H7 (cell line): ENCODE measurements around the gene LTA4H. TPM values are rescaled to one million over a fixed set of nuclear protein-coding genes. Genes with fewer than 3 reads are reported as not detected.

Experiments used
- DNase-seq: peaks from one replicate; pipeline ENCODE4 v3.0.0; 2012
- H3K27me3 ChIP-seq: 2 replicates; pipeline ENCODE4 v1.6.0; 2011; ENCODE audit warnings: mild to moderate bottlenecking, low read length; ENCODE audit not compliant: control insufficient read depth, insufficient read depth
- H3K36me3 ChIP-seq: replicated peaks from 2 replicates; pipeline ENCODE4 v1.5.1; 2011; ENCODE audit warnings: low read length; ENCODE audit not compliant: control insufficient read depth, insufficient read depth
- H3K4me3 ChIP-seq: 2 replicates; pipeline ENCODE4 v1.5.1; 2011; ENCODE audit warnings: low read depth, mild to moderate bottlenecking, control low read depth, low read length, moderate library complexity; ENCODE audit not compliant: insufficient read depth
- total RNA-seq: library from RNA; depleted of rRNA; stranded (reverse); fragments of >200 nt; shearing (Covaris generic); gene quantifications from 2 replicates; pipeline ENCODE4 v1.2.3, GENCODE V29; 2014; rRNA removed

Gene LTA4H
- total RNA-seq, 1 experiment from 2014 or later, result 98.7 TPM

GRCh38 chr12:95955549-95956159 lies 79.7 kb downstream of the LTA4H start:
- Histone ChIP-seq H3K4me3 (no peak overlapping the region), H3K27me3 (no peaks in the 10 kb centered on the region; the same call in 1 of the 2 replicates), H3K36me3 (no peaks in the 10 kb centered on the region)
- peak; percentile 40 for DNase-seq

- no peak for DNase-seq
- no peak overlapping the region for H3K4me3 ChIP-seq
- no peaks in the 10 kb centered on the region; the same call in 1 of the 2 replicates for H3K27me3 ChIP-seq
- no peaks in the 10 kb centered on the region for H3K36me3 ChIP-seq
These were observed 82.4 kb downstream of the LTA4H start for GRCh38 chr12:95953000-95953399.

GRCh38 chr12:95951515-95951914 lies 83.9 kb downstream of the LTA4H start:
- Histone ChIP-seq H3K27me3 (no peaks in the 10 kb centered on the region), H3K4me3 (no peak overlapping the region), H3K36me3 (no peaks in the 10 kb centered on the region)
- no peak for DNase-seq

Other genes starting within 250 kb of the LTA4H start
- gene NTN4, start 244.8 kb downstream of the LTA4H start, total RNA-seq, result 1.2 and 1.4 TPM in 2 replicates
- gene SNRPF, start 176.6 kb downstream of the LTA4H start, total RNA-seq, result 33.2 and 33.8 TPM in 2 replicates
- gene CCDC38, start 93.0 kb downstream of the LTA4H start, total RNA-seq, result not detected in 2 replicates
- 0.41 and 1.0 TPM in 2 replicates for gene AMDHD1, start 92.3 kb downstream of the LTA4H start, total RNA-seq
- gene HAL, start 39.2 kb downstream of the LTA4H start, total RNA-seq, result 0.10 and 0.15 TPM in 2 replicates
- gene ELK3, start 158.8 kb upstream of the LTA4H start, total RNA-seq, result 23.8 and 27.6 TPM in 2 replicates